Stimulated activated naive CD4-positive, alpha-beta T cell (primary cell): ENCODE data around the gene MPV17.
"Not testable (repeated sequence)": the region's sequence is repeated elsewhere in the genome, so short reads cannot be mapped to it uniquely, and the experiment has no call there.

ENCODE experiments used
- DNase-seq, 6 experiments: peaks; one replicate each; lab custom pipeline; 2025; lab: John Stamatoyannopoulos, UW

The MPV17 gene

DNA sequence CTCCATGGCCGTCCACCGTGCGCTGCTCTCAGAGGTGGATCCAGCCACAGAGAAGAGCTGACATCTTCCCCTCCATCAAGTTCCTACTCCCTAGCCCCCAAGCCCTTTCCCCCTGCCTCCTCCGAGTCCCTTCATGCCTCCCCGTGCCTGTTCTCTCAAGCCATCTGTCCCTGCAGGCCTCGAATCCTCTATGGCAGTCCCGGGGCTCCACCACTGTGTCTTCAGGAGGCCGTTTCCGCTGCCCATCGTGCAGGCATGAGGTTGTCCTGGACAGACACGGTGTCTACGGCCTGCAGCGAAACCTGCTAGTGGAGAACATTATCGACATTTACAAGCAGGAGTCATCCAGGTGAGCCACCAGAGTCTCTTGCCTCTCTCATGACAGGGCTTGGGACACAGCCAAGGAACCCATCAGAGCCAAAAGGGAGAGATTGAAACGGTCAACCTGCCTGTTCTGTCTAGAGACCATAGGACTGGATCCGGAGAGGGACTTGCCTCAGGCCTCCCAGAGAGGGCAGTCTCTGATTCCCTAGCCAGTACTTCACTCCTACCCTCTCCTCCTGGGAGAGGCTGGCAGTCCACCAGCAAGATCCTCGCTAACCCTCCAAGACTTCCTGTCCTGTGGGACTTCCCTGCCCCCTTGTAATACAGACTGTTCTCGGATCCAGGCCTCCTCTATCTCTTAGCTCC is 24.4 kb downstream of the MPV17 start:
- no peak for DNase-seq

DNA sequence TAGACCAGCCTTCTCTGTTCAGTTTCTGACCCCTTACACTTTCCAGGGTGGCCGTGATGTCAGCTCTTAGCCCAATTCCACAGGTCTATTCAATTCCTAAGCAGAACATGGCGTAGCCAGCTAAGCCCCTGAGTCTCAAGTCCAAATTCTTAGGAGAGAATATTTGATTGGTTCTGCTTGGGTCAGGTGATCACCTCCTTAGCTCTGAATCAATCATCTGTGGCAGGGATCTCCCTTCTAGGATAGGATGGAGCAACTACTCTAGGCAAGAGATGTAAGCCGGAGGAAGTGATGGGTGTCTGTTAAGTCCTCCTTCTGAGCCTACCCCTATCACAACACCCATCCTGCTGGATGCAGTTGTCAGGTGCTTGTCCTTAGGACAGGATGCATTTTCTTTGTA is 25.7 kb downstream of the MPV17 start:
- no peak for DNase-seq

DNA sequence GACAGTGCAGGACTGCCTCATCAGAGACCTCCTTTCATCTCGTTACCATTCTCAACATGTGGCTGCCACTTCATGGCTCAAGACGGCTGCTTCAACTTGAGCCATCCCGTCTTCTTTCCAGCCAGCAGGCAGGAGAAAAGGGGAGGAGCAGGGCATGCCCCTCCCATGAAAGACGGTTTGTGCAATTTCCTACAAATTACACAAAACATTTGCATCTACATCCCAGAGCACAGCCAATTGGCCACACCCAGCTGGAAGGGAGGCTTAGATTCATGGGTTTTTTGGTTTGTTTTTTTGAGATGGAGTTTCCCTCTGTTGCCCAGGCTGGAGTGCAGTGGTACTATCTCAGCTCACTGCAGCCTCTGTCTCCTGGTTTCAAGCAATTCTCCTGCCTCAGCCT is 26.4 kb downstream of the MPV17 start:
- DNase-seq = no peak

DNA sequence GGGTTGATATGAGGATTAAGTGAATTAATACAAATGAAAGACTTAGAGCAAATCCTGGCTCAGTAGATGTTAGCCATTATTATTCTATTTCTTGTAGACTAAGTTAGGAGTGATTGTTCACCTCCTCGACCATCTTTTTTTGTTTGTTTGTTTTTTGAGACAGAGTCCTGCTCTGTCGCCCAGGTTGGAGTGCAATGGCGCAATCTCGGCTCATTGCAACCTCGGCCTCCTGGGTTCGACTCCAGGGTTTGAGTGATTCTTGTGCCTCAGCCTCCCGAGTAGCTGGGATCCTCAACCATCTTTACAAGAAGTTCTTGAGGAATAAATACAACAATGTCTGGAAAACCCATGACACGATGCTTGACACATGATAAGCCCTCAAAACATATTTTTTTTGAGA is 28.0 kb downstream of the MPV17 start:
- no peak for DNase-seq

DNA sequence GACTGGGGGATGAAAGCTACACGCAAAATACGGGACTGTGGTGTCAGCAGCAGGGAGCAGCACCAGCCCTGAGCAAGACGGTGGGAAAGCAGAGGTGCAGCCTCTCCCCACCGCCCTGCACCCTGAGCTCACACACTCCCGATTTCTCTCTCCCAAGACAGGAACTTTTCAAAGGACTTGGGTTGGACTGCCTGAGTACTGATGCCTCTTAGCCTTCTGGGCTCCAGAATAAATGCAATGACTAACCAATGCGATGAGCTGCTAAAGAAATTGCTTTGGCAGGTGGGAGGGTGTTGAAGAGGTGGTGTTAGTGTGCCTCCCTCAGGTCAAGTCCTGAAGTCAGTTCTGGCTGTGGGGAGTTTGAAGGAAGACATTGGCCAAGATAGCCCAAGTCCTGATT is 31.0 kb downstream of the MPV17 start:
- no peak for DNase-seq

DNA sequence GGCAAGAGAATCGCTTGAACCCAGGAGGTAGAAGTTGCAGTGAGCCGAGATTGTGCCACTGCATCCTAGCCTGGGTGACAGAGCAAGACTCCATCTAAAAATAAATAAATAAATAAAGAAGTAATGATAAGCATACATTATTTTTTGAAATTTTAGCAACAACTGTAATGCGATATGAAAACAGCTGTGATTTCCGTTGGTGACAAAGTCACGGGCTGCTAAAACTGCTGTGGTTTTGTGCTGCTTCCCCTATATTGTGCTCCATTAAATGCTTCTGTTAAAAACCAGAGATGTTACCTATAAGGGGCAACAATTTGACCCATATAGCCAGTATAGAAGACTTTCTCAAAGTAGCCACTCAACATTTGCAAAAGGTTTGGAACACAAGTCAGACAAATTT is 32.3 kb downstream of the MPV17 start:
- DNase-seq = no peak

DNA sequence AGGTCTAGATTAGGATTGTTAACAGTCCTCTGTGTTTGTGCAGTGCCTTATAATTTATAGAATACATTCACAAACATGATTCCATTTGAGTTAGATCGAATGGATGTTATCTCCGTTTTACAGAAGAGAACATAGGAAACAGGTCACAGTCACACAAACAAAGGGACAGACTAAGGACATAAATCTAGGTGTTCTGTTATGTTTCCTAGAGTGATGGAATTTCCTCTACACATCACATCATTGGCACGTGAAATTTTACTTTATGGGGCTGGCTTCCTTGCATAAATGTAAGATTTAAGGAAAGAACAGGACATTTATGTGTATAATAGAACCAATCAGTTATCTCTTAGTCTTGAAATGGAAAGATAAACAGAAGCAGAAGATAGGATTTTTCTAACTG is 34.3 kb downstream of the MPV17 start:
- no peak for DNase-seq

DNA sequence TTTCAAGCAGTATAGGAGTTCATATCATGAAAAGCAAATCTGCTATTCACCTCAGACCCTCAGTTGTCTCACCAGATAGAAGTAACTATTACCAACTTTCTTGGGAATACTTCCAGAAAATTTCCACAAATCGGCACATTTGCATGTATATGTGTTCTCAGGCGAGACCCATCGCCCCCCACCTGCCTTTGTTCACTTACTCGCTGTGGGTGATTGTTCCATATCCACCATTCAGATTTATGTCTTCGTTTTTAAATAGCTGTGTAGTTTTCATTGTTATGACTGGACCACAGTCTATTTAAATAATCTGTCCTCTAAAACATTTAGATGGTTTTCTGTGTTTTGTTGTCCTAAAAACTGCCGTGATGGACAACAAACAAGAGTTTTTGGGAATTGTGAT is 37.4 kb downstream of the MPV17 start:
- no peak for DNase-seq

DNA sequence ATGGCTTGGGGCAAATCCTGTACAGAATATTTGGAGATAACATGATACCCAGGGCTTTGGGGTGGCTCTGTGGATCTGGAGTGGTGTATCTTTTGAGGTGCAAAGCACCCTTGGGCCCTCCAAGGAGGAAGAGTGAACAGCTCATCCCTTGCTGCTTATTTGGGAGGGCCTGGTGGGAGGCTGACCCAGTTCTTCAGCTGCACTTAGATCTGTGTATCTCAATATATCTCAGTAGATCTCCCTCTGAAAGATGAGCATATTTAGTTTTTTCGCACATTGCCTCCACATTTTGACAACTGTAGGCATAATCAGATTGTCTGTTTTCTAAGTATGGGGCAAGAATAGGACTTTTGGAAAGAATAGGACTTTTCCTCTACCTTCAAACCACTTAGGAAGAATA is 37.9 kb downstream of the MPV17 start:
- no peak for DNase-seq

DNA sequence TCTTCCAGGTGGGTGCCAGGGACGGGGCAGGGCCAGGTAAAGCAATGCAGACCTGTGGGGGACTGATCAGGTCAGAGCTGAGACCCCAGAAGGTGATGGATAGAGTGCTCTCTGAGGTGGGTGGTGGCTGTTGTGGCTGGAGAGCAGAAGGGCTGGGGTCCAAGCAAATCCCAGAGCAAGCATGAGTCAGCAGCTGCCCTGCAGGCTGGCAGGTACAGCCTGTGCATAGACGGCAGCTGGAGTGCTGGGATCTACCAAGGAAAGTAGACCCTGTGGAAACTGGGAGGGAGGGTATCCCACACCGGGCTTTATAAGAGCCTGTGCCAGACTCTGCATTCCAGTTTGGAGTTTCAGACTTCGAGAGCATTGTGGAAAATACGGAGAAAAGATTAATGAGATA is 40.0 kb downstream of the MPV17 start:
- DNase-seq = no peak

DNA sequence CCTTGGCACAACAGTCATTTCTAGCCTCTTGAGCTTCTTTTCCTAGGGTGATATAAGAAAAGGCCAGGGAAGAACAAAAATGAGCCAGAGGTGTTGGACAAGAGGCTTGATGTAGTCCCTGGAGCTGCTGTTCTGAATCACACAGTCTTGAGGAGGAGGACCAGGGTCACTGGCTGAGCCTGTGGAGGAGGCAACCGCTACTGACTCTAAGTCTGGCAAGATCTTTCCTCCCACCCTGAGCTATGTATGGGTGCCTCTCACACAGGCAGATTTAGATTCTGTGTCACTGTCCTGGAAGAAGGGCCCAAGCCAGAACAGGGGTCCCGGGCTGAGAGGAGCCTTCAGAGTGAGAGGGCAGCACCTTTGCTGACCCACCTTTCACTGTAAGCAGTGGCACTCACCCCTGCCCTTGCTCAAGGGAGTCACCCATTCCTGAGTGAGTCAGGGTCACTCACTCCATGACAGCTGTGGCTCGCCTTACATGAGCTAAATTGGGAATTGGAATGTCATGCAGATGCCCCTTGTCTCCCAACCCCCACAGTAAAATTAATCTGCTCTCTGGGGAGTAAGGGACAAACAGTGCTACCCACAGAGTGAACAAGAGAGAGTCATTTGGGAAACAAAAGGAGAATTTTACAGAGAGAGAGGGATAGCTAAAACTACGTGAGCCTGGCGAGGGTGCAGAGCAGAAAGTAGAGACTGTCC is 40.9 kb downstream of the MPV17 start, which contains the start of gene TRIM54:
TSS of gene TRIM54 (plus strand) at position 575 of the 705 bp plus-strand sequence. CDS start 303 bp downstream, outside the sequence.
- no peak for DNase-seq

DNA sequence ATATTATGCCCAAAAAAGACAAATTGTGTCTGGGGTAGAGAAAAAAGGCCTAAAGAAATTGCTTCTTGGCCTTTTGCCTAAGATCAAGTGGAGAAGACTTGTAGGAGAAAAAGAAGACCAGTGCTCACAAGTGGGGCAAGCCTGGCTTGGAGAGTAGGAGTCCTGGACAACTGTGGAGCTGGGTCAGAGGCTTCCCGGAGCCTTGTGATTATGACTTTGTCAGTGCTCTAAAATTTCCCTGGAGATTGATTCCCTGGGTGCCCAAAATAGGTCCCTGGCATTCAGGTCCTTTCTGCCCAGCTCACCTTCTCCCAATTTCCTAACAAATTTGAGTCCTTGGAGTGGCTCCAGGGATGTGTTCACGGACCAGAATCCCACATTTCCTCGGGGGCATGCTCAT is 41.5 kb downstream of the MPV17 start:
- DNase-seq = no peak

DNA sequence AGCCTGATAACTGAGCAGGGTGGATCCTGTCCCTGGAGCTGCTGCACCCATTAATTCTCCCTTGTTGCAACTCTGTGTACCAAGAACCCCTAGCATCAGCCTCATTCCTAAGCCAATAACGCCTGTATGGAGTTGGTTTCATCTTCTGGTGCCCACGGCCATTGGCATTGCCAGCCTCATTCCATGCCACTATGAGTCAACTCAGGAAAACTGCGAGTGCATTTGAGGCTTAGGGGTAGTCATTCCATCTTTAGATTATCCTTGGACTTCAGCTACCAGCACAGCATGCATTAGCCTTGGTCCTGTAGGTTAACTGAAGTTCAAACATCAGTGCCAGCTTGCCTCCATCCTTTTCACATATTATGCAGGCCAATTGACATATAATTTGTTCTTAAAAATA is 42.1 kb downstream of the MPV17 start:
- no peak for DNase-seq

DNA sequence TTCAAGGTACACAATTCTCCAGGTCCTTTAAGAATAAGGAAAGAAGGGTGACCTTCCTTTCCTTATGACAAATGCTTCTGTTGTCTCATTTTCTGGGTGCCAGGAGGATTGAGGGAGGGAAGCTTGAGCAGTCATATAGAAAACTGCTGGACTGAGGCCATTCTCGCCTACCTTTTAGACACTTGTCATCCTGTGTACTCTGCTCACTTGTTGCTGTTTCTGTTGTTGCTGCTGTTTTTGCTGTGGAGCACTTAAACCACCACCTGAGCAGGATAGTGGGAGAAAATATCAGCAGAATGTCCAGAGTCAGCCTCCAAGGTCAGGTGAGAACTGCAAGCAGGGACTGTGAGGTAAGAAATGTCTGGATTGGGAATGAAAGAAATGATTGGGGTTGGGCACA is 44.9 kb downstream of the MPV17 start:
- no peak for DNase-seq

DNA sequence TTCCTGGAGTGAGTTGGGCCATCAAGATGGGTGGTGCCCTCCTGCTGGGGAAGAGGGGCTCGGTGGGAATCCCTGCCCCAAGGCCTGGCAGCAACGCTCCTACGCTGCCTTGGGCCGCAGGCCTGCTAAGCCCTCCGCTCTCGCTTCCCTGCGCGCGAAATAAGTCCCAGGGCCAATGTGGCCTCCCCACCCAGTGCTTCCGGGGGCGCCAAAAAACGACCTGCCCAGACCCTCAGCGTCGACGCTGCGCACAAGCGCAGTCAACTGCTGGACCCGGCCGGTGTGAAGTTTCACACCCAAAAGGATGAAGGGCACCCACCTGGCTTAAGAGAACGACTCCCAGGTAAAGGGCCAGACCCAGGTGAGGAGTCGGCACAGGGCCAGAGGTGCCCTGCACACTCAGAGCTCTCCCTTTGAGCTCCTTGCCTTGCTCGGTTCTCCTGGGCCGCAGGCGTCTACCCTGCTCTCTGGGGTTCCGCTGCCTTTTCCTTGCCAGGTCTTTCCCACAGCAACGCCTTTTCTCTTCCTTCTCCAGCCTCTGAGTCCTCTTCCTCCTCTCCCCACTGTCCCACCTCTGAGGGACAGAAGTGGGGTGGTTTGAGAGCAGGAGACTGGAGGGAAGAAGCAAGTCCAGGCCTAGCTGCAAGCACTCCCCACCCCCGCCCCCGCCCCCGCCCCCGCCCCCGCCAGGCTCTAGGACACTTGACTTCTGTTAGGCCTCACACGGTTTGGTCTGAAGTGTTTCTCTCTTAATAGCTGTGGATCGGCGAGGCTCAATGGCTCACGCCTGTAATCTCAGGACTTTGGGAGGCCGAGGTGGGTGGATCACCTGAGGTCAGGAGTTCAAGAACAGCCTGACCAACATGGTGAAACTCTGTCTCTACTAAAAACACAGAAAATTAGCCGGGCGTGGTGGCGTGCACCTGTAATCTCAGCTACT is 47.4 kb downstream of the MPV17 start, which contains the start of gene DNAJC5G:
TSS of gene DNAJC5G (plus strand) at position 223 of the 940 bp plus-strand sequence. CDS start 1,296 bp downstream, outside the sequence.
- DNase-seq = no peak

DNA sequence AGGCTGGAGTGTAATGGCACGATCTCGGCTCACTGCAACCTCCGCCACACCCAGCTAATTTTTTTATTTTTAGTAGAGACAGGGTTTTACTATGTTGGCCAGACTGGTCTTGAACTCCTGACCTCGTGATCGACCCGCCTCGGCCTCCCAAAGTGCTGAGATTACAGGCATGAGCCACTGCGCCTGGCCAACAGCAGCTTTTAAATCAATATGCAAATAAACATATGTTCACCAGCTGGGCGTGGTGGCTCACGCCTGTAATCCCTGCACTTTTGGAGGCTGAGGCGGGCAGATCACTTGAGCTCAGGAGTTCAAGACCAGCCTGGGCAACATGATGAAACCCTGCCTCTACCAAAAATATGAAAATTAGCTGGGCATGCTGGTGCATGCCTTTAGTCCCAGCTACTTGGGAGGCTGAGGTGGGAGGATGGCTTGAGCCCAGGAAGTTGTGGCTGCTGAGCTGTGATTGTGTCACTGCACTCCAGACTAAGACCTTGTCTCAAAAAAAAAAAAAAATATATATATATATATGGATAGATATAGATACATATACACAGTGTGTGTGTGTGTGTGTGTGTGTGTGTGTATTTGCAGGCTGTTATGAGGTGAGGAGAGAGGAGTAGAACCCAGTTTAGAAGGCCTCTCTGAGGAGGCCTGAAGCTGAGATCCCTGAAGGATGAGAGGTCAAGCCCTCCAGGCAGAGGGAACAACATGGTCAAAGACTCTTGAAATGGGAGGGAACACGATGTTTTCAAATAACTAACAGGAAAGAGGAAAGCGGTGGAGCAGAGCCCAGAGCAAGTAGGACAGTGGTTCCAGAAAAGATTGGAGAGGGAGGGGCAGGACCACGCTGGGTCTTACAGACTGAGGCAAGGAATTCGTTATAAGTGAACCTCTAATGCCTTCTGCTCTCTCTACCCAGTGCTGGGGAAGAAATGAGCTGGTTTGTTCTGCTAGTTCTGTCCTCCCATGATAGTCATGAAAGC is 50.1 kb downstream of the MPV17 start:
- DNase-seq = not testable (repeated sequence)

DNA sequence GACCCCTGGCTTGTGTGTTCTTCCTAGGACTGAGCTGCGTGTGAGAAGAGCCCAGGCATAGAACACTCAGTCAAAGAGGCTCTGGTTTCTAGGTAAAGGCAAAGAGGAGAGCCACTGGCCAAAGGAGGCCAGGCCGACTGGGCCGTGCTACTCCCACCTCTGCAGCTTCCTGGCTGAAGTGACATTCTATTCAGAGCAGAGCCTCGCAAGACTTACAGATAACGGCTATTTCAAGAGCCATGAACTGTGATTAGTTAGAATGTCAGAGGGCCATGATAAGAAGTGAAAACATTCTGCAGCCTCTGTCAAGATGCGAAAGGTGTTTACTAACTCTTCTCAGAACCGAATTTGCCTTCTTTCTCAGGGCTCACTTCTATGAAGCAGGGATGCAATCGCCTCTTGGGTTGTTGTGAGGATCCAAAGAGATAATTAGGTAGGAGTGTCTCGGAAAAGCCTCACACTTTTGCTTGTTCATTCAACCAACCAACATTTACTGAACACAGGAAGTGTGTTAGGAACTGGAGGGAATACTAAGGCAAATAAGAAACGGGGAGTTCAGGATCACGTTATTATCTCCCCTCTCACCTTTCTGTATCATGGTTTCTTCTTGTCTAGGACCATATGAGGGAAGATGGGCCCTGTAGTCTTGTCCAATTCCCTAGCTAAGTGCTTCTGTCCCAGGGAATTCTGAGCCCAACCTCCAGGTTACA is 51.1 kb downstream of the MPV17 start:
- no peak for DNase-seq

DNA sequence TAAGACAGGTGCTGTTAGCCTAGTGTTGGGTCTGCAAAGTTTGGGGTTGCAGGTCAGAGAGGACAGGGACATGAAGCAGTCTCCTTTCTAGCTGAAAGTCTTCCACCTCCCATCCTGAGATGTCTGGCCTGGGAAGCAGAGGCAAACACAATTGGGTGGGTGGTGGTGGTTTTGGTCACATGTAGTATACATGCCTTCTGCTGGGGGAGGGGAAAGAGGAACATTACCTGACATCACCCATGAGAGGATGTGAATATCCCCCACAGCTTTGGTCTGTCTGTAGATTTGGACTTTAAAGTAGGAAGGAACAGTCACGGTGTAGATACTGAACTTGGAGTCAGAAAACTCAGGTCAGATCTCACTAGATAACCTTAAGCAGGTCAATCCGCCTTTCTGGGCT is 52.2 kb downstream of the MPV17 start:
- no peak for DNase-seq

DNA sequence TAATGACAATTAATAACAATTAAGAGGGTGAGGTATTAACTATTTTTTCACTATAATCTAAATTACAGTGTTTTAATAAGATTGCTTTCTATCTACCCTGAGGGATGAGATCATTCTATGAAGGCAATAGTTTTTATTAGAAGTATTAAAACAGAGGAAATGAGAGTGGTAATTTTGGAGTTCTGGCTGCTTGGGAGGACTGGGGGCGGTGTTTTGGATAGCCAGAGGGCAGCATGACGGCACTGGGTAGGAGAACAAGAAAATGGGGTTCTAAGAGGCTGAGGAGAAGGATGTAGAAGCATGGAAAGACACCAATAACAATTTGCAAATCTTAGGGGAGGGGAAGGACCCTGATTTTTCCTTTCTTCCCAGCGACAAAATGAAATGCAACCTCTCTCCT is 52.8 kb downstream of the MPV17 start:
- no peak for DNase-seq

DNA sequence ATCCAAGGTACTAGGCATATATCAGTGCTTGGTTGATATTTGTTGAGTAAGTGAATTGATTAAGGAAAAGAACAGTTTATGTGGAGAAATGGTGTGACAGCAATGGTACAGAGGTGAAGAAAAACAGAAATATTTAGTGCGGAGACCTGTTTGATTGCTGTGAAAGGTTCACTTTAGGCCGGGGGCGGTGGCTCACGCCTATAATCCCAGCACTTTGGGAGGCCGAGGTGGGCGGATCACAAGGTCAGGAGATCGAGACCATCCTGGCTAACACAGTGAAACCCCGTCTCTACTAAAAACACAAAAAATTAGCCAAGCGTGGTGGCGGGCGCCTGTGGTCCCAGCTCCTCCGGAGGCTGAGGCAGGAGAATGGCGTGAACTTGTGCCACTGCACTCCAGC is 54.6 kb downstream of the MPV17 start:
- not testable (repeated sequence) for DNase-seq

DNA sequence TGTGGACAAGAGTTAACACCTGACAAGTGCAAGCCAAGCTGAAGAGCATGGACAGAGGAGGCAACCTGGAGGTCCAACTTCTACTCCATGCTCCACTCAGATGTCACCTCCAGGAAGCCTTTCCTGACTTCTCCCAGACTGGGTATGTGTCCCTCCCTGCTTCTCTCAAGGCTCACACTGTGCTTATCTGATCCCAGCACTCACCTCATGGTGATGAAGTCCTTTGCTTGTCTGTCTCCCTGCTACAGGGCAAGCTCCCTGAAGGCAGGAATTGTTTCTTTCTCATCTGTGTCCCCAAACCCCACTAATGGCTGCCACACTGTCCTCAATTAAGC is 57.4 kb downstream of the MPV17 start:
- no peak for DNase-seq
